ENCODE results near the gene PRR29.
A peak's percentile ranks its signal among the peaks of the same experiment; 100 is the strongest.
"Not testable (repeated sequence)": the region's sequence is repeated elsewhere in the genome, so short reads cannot be mapped to it uniquely, and the experiment has no call there.

Gene PRR29

GRCh38 chr17:63998721-63999679 is 849 bp downstream of the PRR29 start:
- peak; percentile 17 for DNase-seq

- DNase-seq, result no peak
Observed at GRCh38 chr17:63999680-64000531, 1.8 kb downstream of the PRR29 start.

- no peak for DNase-seq
Observed at GRCh38 chr17:64001091-64001579, 3.0 kb downstream of the PRR29 start.

GRCh38 chr17:64001763-64002529 is 3.8 kb downstream of the PRR29 start:
- no peak for DNase-seq

GRCh38 chr17:64002658-64003525 is 4.7 kb downstream of the PRR29 start:
- DNase-seq, result no peak

GRCh38 chr17:64003526-64004121 is 5.5 kb downstream of the PRR29 start:
- no peak for DNase-seq

- no peak for DNase-seq
Observed at GRCh38 chr17:64004218-64004770, 6.1 kb downstream of the PRR29 start.

GRCh38 chr17:64004903-64005733 is 7.0 kb downstream of the PRR29 start:
- no peak for DNase-seq

GRCh38 chr17:64005734-64006167 is 7.6 kb downstream of the PRR29 start:
- DNase-seq, result no peak

- no peak for DNase-seq
Observed at GRCh38 chr17:64006361-64007088, 8.4 kb downstream of the PRR29 start.

GRCh38 chr17:64007089-64007837 is 9.1 kb downstream of the PRR29 start:
- DNase-seq, result not testable (repeated sequence)

- DNase-seq, result no peak
Observed at GRCh38 chr17:64007838-64008282, 9.7 kb downstream of the PRR29 start.

GRCh38 chr17:64008346-64008745 is 10.2 kb downstream of the PRR29 start:
- no peak for DNase-seq

- no peak for DNase-seq
Observed at GRCh38 chr17:64008830-64009229, 10.7 kb downstream of the PRR29 start.

- DNase-seq, result no peak
Observed at GRCh38 chr17:64009571-64010402, 11.6 kb downstream of the PRR29 start.

GRCh38 chr17:64015447-64015846 is 17.3 kb downstream of the PRR29 start:
- no peak for DNase-seq

GRCh38 chr17:64016231-64016784 is 18.2 kb downstream of the PRR29 start:
- no peak for DNase-seq

All from activated gamma-delta T cell treated with Interleukin-2 at 50 U/mL for 16 hours (primary cell).